ENCODE results near the gene FADS1.
A peak's percentile ranks its signal among the peaks of the same experiment; 100 is the strongest.

FADS1 gene

GRCh38 chr11:61827571-61828378 is 11.0 kb upstream of the FADS1 start, which contains the start of gene FADS2:
FADS2 (plus strand) TSS chr11:61828300; CDS start chr11:61828391, 91 bp downstream.
- H3K4me3 ChIP-seq (replicated peaks in 1 of 2; ENCODE audit: low read depth in 2 of 2, low read length in 2 of 2), result peak within 1 kb of the TSS; percentile 73 to 96
- DNase-seq (ENCODE audit: low read depth in 2 of 2), result peak; percentile 98
- TF ChIP-seq, protein P1, sequence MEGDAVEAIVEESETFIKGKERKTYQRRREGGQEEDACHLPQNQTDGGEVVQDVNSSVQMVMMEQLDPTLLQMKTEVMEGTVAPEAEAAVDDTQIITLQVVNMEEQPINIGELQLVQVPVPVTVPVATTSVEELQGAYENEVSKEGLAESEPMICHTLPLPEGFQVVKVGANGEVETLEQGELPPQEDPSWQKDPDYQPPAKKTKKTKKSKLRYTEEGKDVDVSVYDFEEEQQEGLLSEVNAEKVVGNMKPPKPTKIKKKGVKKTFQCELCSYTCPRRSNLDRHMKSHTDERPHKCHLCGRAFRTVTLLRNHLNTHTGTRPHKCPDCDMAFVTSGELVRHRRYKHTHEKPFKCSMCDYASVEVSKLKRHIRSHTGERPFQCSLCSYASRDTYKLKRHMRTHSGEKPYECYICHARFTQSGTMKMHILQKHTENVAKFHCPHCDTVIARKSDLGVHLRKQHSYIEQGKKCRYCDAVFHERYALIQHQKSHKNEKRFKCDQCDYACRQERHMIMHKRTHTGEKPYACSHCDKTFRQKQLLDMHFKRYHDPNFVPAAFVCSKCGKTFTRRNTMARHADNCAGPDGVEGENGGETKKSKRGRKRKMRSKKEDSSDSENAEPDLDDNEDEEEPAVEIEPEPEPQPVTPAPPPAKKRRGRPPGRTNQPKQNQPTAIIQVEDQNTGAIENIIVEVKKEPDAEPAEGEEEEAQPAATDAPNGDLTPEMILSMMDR (IDR thresholded peaks at IDR 0.05; ENCODE audit: low read depth, low read length), result no peak

- TF ChIP-seq, protein P1 (IDR thresholded peaks at IDR 0.05; ENCODE audit: low read depth, low read length), result no peak
- peak overlapping the region; percentile 73 to 96 for H3K4me3 ChIP-seq (replicated peaks in 1 of 2; ENCODE audit: low read depth in 2 of 2, low read length in 2 of 2)
- DNase-seq (ENCODE audit: low read depth in 2 of 2), result no peak
Observed at GRCh38 chr11:61826930-61827570, 10.2 kb upstream of the FADS1 start.

GRCh38 chr11:61820174-61820573 is 3.4 kb upstream of the FADS1 start:
- TF ChIP-seq, protein P1 (IDR thresholded peaks at IDR 0.05; ENCODE audit: low read depth, low read length), result no peak
- peak in 1 of 2 donors; percentile 80 for DNase-seq (ENCODE audit: low read depth in 2 of 2)
- no peak overlapping the region for H3K4me3 ChIP-seq (replicated peaks in 1 of 2; ENCODE audit: low read depth in 2 of 2, low read length in 2 of 2)

DNA sequence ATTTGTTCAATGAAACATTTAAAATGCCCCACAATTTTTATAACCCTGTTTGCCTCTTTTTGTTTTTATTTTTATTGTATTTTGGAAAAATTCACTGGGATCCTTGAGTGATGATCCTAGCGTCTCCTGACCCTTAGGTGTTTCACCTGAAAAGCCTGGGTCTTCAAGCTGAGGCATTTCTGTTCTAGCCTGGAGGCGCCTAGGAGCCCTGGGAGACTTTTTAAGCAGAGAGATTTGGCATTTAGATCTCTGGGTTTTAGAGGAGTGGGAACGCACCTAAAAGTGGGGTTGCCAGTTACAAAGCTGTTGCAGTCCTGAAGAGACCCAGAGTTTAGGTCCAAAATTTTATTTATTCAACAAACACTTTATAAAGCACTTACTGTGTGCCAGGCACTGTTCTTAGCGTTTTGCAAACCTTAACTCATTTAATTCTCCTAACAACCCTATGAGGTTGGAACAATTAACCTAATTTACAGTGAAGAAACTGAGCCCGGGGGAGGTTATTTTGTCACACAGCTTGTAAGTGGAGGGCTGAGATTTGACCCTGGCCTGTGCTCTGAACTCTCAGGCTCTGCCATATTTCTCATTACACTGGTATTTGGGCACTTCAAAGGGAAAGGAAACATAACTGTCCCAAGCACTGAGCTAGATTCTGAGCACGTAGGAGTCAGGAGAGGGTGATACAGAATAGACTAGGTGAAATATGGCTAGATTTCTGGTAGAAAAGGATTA is 834 bp upstream of the FADS1 start:
- DNase-seq (ENCODE audit: low read depth in 2 of 2), result no peak
- TF ChIP-seq, protein P1 (IDR thresholded peaks at IDR 0.05; ENCODE audit: low read depth, low read length), result no peak
- peak overlapping the region; percentile 84 to 87 for H3K4me3 ChIP-seq (replicated peaks in 1 of 2; ENCODE audit: low read depth in 2 of 2, low read length in 2 of 2)

GRCh38 chr11:61815790-61816735 is 740 bp downstream of the FADS1 start:
- peak; percentile 83 to 87 for DNase-seq (ENCODE audit: low read depth in 2 of 2)
- H3K4me3 ChIP-seq (replicated peaks in 1 of 2; ENCODE audit: low read depth in 2 of 2, low read length in 2 of 2), result peak overlapping the region; percentile 84 to 87
- TF ChIP-seq, protein P1 (IDR thresholded peaks at IDR 0.05; ENCODE audit: low read depth, low read length), result no peak
